NCI-H1105 treated with DMSO at 0.1 percent for 48 hours (cell line): ENCODE data around the gene C16orf87.
"Not testable (repeated sequence)": the region's sequence is repeated elsewhere in the genome, so short reads cannot be mapped to it uniquely, and the experiment has no call there.

ENCODE experiments used
- DNase-seq: peaks from one replicate; lab custom pipeline; 2025; lab: John Stamatoyannopoulos, UW

The C16orf87 gene

GRCh38 chr16:46830902-46831647 is at the start of gene C16orf87:
Gene C16orf87, minus strand, starts transcription at chr16:46831180. Its CDS starts 31 bp downstream, at chr16:46831149.
- peak; percentile 96 for DNase-seq

- no peak for DNase-seq
Observed at GRCh38 chr16:46875243-46875642, 44.3 kb upstream of the C16orf87 start.

- DNase-seq: no peak
Observed at GRCh38 chr16:46873201-46873600, 42.2 kb upstream of the C16orf87 start.

GRCh38 chr16:46871597-46871996 is 40.6 kb upstream of the C16orf87 start:
- no peak for DNase-seq

GRCh38 chr16:46868891-46869290 is 37.9 kb upstream of the C16orf87 start:
- DNase-seq: not testable (repeated sequence)

- DNase-seq: not testable (repeated sequence)
Observed at GRCh38 chr16:46867486-46867885, 36.5 kb upstream of the C16orf87 start.

GRCh38 chr16:46866286-46866685 is 35.3 kb upstream of the C16orf87 start:
- DNase-seq: no peak

- no peak for DNase-seq
Observed at GRCh38 chr16:46862555-46863447, 31.8 kb upstream of the C16orf87 start.

GRCh38 chr16:46859719-46860152 is 28.8 kb upstream of the C16orf87 start:
- no peak for DNase-seq

GRCh38 chr16:46858151-46858550 is 27.2 kb upstream of the C16orf87 start:
- DNase-seq: no peak

GRCh38 chr16:46857368-46857945 is 26.5 kb upstream of the C16orf87 start:
- peak; percentile 76 for DNase-seq

GRCh38 chr16:46855389-46855788 is 24.4 kb upstream of the C16orf87 start:
- DNase-seq: no peak

- no peak for DNase-seq
Observed at GRCh38 chr16:46854846-46855245, 23.9 kb upstream of the C16orf87 start.

- peak; percentile 57 for DNase-seq
Observed at GRCh38 chr16:46853713-46854443, 22.9 kb upstream of the C16orf87 start.

GRCh38 chr16:46852130-46852529 is 21.1 kb upstream of the C16orf87 start:
- no peak for DNase-seq

GRCh38 chr16:46850619-46851555 is 19.9 kb upstream of the C16orf87 start:
- no peak for DNase-seq

- DNase-seq: no peak
Observed at GRCh38 chr16:46848768-46849764, 18.1 kb upstream of the C16orf87 start.

GRCh38 chr16:46845952-46846351 is 15.0 kb upstream of the C16orf87 start:
- no peak for DNase-seq

GRCh38 chr16:46844771-46845170 is 13.8 kb upstream of the C16orf87 start:
- no peak for DNase-seq
